Measurements from ENCODE around the gene TRIM43. TPM values are rescaled to one million over a fixed set of nuclear protein-coding genes. Genes with fewer than 3 reads are reported as not detected.
A peak's percentile ranks its signal among the peaks of the same experiment; 100 is the strongest.
"Not testable (repeated sequence)": the region's sequence is repeated elsewhere in the genome, so short reads cannot be mapped to it uniquely, and the experiment has no call there.

The TRIM43 gene
- not detected in 2 replicates for total RNA-seq
- polyA plus RNA-seq: not detected in 2 replicates
- not detected in 2 replicates for polyA plus RNA-seq (2012)
- not detected in 2 replicates for polyA minus RNA-seq (ENCODE audit: low replicate concordance)

DNA sequence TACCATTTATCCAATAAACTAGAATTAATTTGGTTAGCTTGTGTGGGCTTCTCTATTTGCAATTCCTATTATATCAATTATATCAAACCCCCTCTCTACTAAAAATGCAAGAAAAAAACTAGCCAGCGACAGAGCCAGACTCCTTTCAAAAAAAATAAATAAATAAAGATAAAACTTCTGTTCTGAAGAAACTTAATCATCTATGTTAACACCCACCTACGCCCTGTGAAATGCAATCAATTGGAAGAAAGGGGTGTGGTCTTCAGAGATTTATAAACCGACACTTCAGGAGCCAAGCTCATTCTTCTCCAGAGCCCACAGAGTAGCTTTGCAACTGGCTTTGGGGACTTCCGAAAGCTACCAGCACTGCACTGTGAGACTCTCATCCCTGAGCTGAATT lies at the start of gene TRIM43:
TRIM43 (plus strand) TSS at position 301 of the 400 bp plus-strand sequence. CDS start 2,023 bp downstream, outside the sequence.
- H3K79me2 ChIP-seq (ENCODE audit: control insufficient read depth, insufficient read depth, low read length); H3K36me3 ChIP-seq (ENCODE audit: control insufficient read depth, insufficient read depth, low read length); H3K9ac ChIP-seq (ENCODE audit: insufficient read depth, low read length); H4K20me1 ChIP-seq (ENCODE audit: control insufficient read depth, extremely low read depth, insufficient read depth, low read length); H3K4me1 ChIP-seq (ENCODE audit: control insufficient read depth, extremely low read depth, insufficient read depth, low read length); H3K4me2 ChIP-seq (ENCODE audit: extremely low read depth, insufficient read depth, low read length); H2AFZ ChIP-seq (ENCODE audit: low read length); H3K27me3 ChIP-seq (ENCODE audit: control insufficient read depth, insufficient read depth, low read length); H3K27ac ChIP-seq (ENCODE audit: insufficient read depth, low read length); H3K4me3 ChIP-seq (replicated peaks in 1 of 4; ENCODE audit: control extremely low read depth in 1 of 4, insufficient read depth in 1 of 4, low read depth in 3 of 4, low read length in 4 of 4); DNase-seq (ENCODE audit: low read depth in 2 of 2); H3K9me3 ChIP-seq (ENCODE audit: control insufficient read depth, insufficient read depth, low read depth, low read length): not testable (repeated sequence)

- no peak overlapping the region for H3K4me3 ChIP-seq (replicated peaks in 1 of 4; ENCODE audit: control extremely low read depth in 1 of 4, insufficient read depth in 1 of 4, low read depth in 3 of 4, low read length in 4 of 4)
- H3K9me3 ChIP-seq (ENCODE audit: control insufficient read depth, insufficient read depth, low read depth, low read length): no peaks in the 10 kb centered on the region
- TF ChIP-seq, protein P1, sequence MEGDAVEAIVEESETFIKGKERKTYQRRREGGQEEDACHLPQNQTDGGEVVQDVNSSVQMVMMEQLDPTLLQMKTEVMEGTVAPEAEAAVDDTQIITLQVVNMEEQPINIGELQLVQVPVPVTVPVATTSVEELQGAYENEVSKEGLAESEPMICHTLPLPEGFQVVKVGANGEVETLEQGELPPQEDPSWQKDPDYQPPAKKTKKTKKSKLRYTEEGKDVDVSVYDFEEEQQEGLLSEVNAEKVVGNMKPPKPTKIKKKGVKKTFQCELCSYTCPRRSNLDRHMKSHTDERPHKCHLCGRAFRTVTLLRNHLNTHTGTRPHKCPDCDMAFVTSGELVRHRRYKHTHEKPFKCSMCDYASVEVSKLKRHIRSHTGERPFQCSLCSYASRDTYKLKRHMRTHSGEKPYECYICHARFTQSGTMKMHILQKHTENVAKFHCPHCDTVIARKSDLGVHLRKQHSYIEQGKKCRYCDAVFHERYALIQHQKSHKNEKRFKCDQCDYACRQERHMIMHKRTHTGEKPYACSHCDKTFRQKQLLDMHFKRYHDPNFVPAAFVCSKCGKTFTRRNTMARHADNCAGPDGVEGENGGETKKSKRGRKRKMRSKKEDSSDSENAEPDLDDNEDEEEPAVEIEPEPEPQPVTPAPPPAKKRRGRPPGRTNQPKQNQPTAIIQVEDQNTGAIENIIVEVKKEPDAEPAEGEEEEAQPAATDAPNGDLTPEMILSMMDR (conservative IDR thresholded peaks at IDR 0.05 in 1 of 2, IDR thresholded peaks at IDR 0.05 in 1 of 2; ENCODE audit: low read depth in 1 of 2, low read length in 2 of 2): no peak
- TF ChIP-seq EZH2 (IDR thresholded peaks at IDR 0.05; ENCODE audit: low read length, missing control alignments): no peak
- H3K4me2 ChIP-seq (ENCODE audit: extremely low read depth, insufficient read depth, low read length): no peak overlapping the region
- no peak overlapping the region for H3K9ac ChIP-seq (ENCODE audit: insufficient read depth, low read length)
- H4K20me1 ChIP-seq (ENCODE audit: control insufficient read depth, extremely low read depth, insufficient read depth, low read length): no peaks in the 10 kb centered on the region
- H3K27ac ChIP-seq (ENCODE audit: insufficient read depth, low read length): no peak overlapping the region
- no peaks in the 10 kb centered on the region for H3K36me3 ChIP-seq (ENCODE audit: control insufficient read depth, insufficient read depth, low read length)
- no peak overlapping the region for H2AFZ ChIP-seq (ENCODE audit: low read length)
- H3K4me1 ChIP-seq (ENCODE audit: control insufficient read depth, extremely low read depth, insufficient read depth, low read length): no peaks in the 10 kb centered on the region
- H3K79me2 ChIP-seq (ENCODE audit: control insufficient read depth, insufficient read depth, low read length): no peaks in the 10 kb centered on the region
- DNase-seq (ENCODE audit: low read depth in 2 of 2): no peak
- H3K27me3 ChIP-seq (ENCODE audit: control insufficient read depth, insufficient read depth, low read length): no peaks in the 10 kb centered on the region
These were observed 40.7 kb upstream of the TRIM43 start for GRCh38 chr2:95551055-95551568.

GRCh38 chr2:95552911-95553310 lies 38.9 kb upstream of the TRIM43 start:
- TF ChIP-seq, protein P1 (conservative IDR thresholded peaks at IDR 0.05 in 1 of 2, IDR thresholded peaks at IDR 0.05 in 1 of 2; ENCODE audit: low read depth in 1 of 2, low read length in 2 of 2): no peak
- no peak for TF ChIP-seq EZH2 (IDR thresholded peaks at IDR 0.05; ENCODE audit: low read length, missing control alignments)

More at GRCh38 chr2:95552911-95553310, 38.9 kb upstream of the TRIM43 start:
- H3K36me3 ChIP-seq (ENCODE audit: control insufficient read depth, insufficient read depth, low read length): no peaks in the 10 kb centered on the region
- H3K4me2 ChIP-seq (ENCODE audit: extremely low read depth, insufficient read depth, low read length): no peak overlapping the region
- no peaks in the 10 kb centered on the region for H3K27me3 ChIP-seq (ENCODE audit: control insufficient read depth, insufficient read depth, low read length)
- H2AFZ ChIP-seq (ENCODE audit: low read length): no peak overlapping the region
- no peaks in the 10 kb centered on the region for H4K20me1 ChIP-seq (ENCODE audit: control insufficient read depth, extremely low read depth, insufficient read depth, low read length)
- no peaks in the 10 kb centered on the region for H3K9me3 ChIP-seq (ENCODE audit: control insufficient read depth, insufficient read depth, low read depth, low read length)
- no peaks in the 10 kb centered on the region for H3K4me1 ChIP-seq (ENCODE audit: control insufficient read depth, extremely low read depth, insufficient read depth, low read length)
- no peak overlapping the region for H3K4me3 ChIP-seq (replicated peaks in 1 of 4; ENCODE audit: control extremely low read depth in 1 of 4, insufficient read depth in 1 of 4, low read depth in 3 of 4, low read length in 4 of 4)
- H3K9ac ChIP-seq (ENCODE audit: insufficient read depth, low read length): no peak overlapping the region
- no peak overlapping the region for H3K27ac ChIP-seq (ENCODE audit: insufficient read depth, low read length)
- peak in 1 of 2 donors; percentile 19 for DNase-seq (ENCODE audit: low read depth in 2 of 2)
- no peaks in the 10 kb centered on the region for H3K79me2 ChIP-seq (ENCODE audit: control insufficient read depth, insufficient read depth, low read length)
